ENCODE results near the gene CDH15. TPM values are rescaled to one million over a fixed set of nuclear protein-coding genes. Genes with fewer than 3 reads are reported as not detected.

The CDH15 gene
- total and polyA plus RNA-seq, 2 donors from 2014 or later, result 0.22 to 0.31 TPM

DNA sequence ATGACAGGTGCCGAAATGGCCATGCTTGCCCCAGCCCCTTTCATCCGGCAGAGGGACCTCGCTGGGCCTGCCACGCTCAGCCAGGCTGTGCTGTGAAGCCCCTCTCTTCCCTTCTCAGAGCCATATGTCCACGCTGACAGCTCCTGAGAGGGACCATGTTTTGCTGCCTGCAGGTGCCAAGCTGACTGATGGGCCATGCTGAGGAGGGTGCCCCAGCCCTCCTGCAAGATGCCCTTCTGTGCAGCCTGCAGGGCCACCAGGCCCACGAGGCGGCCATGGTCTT is 33.1 kb upstream of the CDH15 start:
- TF ChIP-seq, protein P1, sequence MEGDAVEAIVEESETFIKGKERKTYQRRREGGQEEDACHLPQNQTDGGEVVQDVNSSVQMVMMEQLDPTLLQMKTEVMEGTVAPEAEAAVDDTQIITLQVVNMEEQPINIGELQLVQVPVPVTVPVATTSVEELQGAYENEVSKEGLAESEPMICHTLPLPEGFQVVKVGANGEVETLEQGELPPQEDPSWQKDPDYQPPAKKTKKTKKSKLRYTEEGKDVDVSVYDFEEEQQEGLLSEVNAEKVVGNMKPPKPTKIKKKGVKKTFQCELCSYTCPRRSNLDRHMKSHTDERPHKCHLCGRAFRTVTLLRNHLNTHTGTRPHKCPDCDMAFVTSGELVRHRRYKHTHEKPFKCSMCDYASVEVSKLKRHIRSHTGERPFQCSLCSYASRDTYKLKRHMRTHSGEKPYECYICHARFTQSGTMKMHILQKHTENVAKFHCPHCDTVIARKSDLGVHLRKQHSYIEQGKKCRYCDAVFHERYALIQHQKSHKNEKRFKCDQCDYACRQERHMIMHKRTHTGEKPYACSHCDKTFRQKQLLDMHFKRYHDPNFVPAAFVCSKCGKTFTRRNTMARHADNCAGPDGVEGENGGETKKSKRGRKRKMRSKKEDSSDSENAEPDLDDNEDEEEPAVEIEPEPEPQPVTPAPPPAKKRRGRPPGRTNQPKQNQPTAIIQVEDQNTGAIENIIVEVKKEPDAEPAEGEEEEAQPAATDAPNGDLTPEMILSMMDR (IDR thresholded peaks at IDR 0.05; ENCODE audit: borderline replicate concordance, extremely low read depth, insufficient read depth), result no peak
- Histone ChIP-seq H3K4me3 (ENCODE audit: low read length in 3 of 3) (no peak overlapping the region), H3K9me3 (ENCODE audit: control insufficient read depth in 2 of 3, insufficient read depth in 1 of 3, low read length in 3 of 3) (no peaks in the 10 kb centered on the region), H3K27ac (ENCODE audit: low read depth in 2 of 2, low read length in 2 of 2) (no peak overlapping the region), H3K4me1 (ENCODE audit: control insufficient read depth in 2 of 3, insufficient read depth in 2 of 3, low read depth in 1 of 3, low read length in 3 of 3) (no peaks in the 10 kb centered on the region), H3K9ac (ENCODE audit: low read length in 3 of 3) (no peak overlapping the region), H3K36me3 (ENCODE audit: control insufficient read depth in 2 of 3, insufficient read depth in 3 of 3, low read length in 3 of 3) (peaks cover 0 to 5% (median 3%) of the 10 kb centered on the region in 3 donors), H3K27me3 (ENCODE audit: control insufficient read depth, insufficient read depth, low read length) (no peaks in the 10 kb centered on the region)
- intact Hi-C loops (cut with DNase I), result no loop called here
- no peak for FAIRE-seq
- DNase-seq, result no peak

DNA sequence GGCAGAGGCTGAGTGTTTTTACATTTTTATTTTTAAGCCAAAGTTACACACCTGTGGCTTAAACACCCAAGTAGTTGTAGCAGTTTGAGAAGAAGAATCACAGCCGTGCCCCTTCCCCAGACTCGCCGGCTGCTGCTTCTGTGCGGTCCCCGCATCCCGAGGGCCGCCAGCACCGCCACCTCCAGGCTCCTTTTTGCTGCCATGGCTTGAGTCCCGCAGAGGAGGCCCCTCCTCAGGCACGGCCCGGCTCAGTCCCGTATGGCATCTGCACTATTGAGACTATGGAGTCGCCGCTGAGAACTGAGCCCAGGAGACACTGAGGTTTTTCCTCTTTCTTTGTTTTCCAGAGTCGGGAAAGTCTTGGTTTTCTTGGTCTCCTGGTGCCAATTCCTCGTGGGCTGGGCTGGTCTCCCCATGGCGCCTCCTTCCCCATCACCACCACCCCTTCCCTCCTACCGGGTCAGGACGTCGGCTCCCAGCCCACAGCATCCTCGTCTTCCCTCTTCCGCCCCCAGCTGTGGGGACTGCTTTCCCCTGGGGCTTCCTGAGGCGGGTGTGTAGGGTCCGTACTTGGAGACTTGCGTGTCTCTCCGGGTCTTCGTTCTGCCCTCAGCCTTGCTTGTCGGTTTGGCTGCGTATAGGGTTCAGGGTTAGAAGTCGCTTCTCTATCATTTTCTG is 32.6 kb upstream of the CDH15 start:
- Histone ChIP-seq H3K4me3 (ENCODE audit: low read length in 3 of 3) (no peak overlapping the region), H3K4me1 (ENCODE audit: control insufficient read depth in 2 of 3, insufficient read depth in 2 of 3, low read depth in 1 of 3, low read length in 3 of 3) (no peaks in the 10 kb centered on the region), H3K27ac (ENCODE audit: low read depth in 2 of 2, low read length in 2 of 2) (no peak overlapping the region), H3K9me3 (ENCODE audit: control insufficient read depth in 2 of 3, insufficient read depth in 1 of 3, low read length in 3 of 3) (no peaks in the 10 kb centered on the region), H3K36me3 (ENCODE audit: control insufficient read depth in 2 of 3, insufficient read depth in 3 of 3, low read length in 3 of 3) (peaks cover 0 to 5% (median 3%) of the 10 kb centered on the region in 3 donors), H3K27me3 (ENCODE audit: control insufficient read depth, insufficient read depth, low read length) (no peaks in the 10 kb centered on the region), H3K9ac (ENCODE audit: low read length in 3 of 3) (no peak overlapping the region)
- intact Hi-C loops (cut with DNase I), result no loop called here
- TF ChIP-seq, protein P1 (IDR thresholded peaks at IDR 0.05; ENCODE audit: borderline replicate concordance, extremely low read depth, insufficient read depth), result no peak
- DNase-seq, result peak in 1 of 5 donors; percentile 61
- no peak for FAIRE-seq

DNA sequence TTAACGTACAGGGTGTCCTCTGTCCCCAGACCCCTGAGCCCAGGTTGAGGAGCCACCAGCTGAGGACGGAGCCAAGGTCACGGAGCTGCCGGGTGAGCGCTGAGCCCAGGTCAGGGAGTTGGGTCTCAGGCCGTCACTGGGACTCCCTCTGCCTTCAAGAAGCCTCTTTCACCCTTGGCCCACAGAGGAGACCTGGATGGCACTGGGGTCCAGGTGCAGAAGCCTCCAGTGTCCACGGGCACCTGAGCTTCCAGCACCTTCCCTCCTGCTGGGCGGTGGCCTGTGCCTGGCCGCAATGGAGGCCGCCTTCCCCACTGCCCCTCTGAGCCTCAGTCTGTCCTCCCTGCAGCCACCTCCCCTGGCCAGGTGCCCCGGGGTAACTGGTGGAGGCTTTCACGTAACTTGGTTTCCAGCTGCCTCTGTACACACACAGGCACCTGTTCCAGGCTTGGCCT is 31.6 kb upstream of the CDH15 start:
- TF ChIP-seq, protein P1 (IDR thresholded peaks at IDR 0.05; ENCODE audit: borderline replicate concordance, extremely low read depth, insufficient read depth), result no peak
- H3K27me3 ChIP-seq (ENCODE audit: control insufficient read depth, insufficient read depth, low read length), result no peaks in the 10 kb centered on the region
- FAIRE-seq (no peak), DNase-seq (peak in 1 of 5 donors; percentile 51)
- no peaks in the 10 kb centered on the region for H3K9me3 ChIP-seq (ENCODE audit: control insufficient read depth in 2 of 3, insufficient read depth in 1 of 3, low read length in 3 of 3)
- H3K4me1 ChIP-seq (ENCODE audit: control insufficient read depth in 2 of 3, insufficient read depth in 2 of 3, low read depth in 1 of 3, low read length in 3 of 3), result no peaks in the 10 kb centered on the region
- intact Hi-C loops (cut with DNase I), result no loop called here
- H3K36me3 ChIP-seq (ENCODE audit: control insufficient read depth in 2 of 3, insufficient read depth in 3 of 3, low read length in 3 of 3), result peaks cover 0 to 5% (median 0%) of the 10 kb centered on the region in 3 donors
- no peak overlapping the region for H3K27ac ChIP-seq (ENCODE audit: low read depth in 2 of 2, low read length in 2 of 2)
- H3K9ac ChIP-seq (ENCODE audit: low read length in 3 of 3), result no peak overlapping the region
- no peak overlapping the region for H3K4me3 ChIP-seq (ENCODE audit: low read length in 3 of 3)

DNA sequence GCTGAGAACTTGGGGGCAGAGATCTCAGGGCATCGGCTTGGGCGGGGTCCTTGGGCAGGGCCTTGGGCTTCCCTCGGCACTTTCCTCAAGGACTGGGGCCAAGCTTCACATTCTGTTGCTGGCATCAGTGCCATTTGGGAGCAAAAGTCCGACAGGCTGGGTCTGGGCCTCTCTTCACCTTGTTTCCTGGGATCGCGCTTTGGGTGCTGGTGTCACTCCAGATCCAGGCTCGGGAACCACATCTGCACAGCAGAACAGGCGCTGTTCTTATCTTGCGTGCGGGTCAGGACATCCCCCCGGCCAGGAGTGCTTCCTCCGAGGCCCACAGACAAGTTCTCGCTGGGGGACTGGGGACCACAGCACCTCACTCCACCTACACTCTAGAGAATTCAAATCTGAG is 31.1 kb upstream of the CDH15 start:
- Histone ChIP-seq H3K9ac (ENCODE audit: low read length in 3 of 3) (no peak overlapping the region), H3K9me3 (ENCODE audit: control insufficient read depth in 2 of 3, insufficient read depth in 1 of 3, low read length in 3 of 3) (no peaks in the 10 kb centered on the region), H3K4me3 (ENCODE audit: low read length in 3 of 3) (no peak overlapping the region), H3K27me3 (ENCODE audit: control insufficient read depth, insufficient read depth, low read length) (no peaks in the 10 kb centered on the region), H3K36me3 (ENCODE audit: control insufficient read depth in 2 of 3, insufficient read depth in 3 of 3, low read length in 3 of 3) (peaks cover 0 to under 1% (median 0%) of the 10 kb centered on the region in 3 donors), H3K4me1 (ENCODE audit: control insufficient read depth in 2 of 3, insufficient read depth in 2 of 3, low read depth in 1 of 3, low read length in 3 of 3) (no peaks in the 10 kb centered on the region), H3K27ac (ENCODE audit: low read depth in 2 of 2, low read length in 2 of 2) (no peak overlapping the region)
- intact Hi-C loops (cut with DNase I), result no loop called here
- TF ChIP-seq, protein P1 (IDR thresholded peaks at IDR 0.05; ENCODE audit: borderline replicate concordance, extremely low read depth, insufficient read depth), result no peak
- DNase-seq (no peak), FAIRE-seq (no peak)
